Left lobe of liver (tissue), 2 donors: Measurements from ENCODE around the gene NR2F1-AS1. TPM values are rescaled to one million over a fixed set of nuclear protein-coding genes. Genes with fewer than 3 reads are reported as not detected.

Experiments used
- ATAC-seq: fragments of 200-7000 bp; cut with Tn5 transposase; one replicate; pipeline ENCODE4 v1.9.1; 2020; ENCODE audit warnings: mild to moderate bottlenecking, moderate library complexity
- DNase-seq: peaks from one replicate; pipeline ENCODE4 v3.0.0-alpha.2; 2020; ENCODE audit warnings: low spot score
- total RNA-seq: library from RNA; stranded (reverse); gene quantifications from one replicate; pipeline ENCODE4 v1.2.1, GENCODE V29; 2021
- donor health status: DM: no; HTN: no; CAD: no; lungs with moderate emphysema.
- donor health status: DM: no; HTN: yes; CAD: no.

NR2F1-AS1 gene
- total RNA-seq, 1 donor from 2014 or later, result 1.8 TPM

DNA sequence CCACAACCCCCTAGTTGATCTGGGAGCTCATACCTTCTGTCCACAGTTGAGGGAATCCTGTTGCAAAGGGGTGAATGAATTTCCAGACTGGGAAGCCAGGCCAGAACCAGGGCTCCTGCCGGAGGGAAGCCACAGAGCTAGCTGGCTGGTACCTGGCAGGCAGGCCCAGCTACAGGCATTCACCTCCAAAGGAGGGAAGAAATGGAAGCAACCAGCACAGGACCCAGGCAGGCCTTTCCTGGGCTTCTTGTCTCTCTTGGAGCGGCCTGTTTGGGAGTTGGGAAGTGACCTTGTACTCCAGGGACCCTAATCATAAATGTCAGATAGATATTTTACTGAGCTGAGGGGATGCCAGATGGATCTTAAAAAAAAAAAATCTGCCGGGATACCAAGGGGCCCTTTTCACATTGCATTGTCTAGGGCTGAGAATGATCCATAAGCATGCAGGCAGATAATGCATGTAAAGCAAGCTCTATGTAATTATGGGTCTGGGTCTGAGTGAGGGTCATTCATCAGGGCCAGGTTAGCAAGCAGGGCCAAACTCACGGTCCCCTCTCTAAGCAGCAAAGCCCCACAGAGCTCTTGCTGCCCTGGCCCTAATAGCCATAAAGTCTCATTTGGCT lies 10.4 kb upstream of the NR2F1-AS1 start:
- DNase-seq (no peak), ATAC-seq (no peak)

DNA sequence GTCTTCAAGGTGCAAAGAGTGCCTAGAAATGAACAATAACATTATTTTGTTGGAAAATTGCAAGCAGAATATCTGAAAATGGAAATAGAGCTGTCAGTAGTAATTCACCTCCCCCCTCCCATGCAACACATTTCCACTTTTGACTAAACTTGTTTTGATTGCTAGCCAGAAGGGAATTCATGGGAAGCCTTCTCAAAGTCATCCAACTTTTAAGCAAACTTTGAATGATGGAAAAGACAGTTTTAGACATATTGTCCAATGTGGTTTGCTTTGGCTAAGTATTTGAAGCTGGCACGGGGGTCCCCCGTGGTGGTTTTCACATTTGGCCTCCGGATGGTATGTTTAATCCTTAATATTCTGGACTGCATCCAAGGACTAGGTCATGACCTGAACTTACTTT lies 9.5 kb upstream of the NR2F1-AS1 start:
- ATAC-seq (no peak), DNase-seq (no peak)

DNA sequence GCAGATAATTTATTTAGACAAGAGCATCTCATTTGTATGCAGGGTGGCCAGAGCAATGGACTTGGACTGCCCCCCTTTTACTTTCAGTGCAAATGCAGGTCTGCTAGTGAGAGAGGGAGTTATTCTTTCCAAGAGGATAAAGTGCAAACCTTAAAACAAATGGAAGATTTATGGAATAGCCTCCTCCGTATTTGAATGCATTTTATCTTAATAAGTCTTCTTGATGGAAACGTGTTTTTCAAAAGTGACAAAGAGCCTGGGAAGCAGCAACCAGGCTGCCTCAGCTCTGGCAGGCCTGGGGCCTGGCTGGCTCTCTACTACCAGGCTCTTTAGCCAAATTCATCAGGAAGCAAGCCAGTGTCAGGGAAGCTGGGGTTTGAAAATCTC lies 8.8 kb upstream of the NR2F1-AS1 start:
- no peak for ATAC-seq
- DNase-seq, result no peak

DNA sequence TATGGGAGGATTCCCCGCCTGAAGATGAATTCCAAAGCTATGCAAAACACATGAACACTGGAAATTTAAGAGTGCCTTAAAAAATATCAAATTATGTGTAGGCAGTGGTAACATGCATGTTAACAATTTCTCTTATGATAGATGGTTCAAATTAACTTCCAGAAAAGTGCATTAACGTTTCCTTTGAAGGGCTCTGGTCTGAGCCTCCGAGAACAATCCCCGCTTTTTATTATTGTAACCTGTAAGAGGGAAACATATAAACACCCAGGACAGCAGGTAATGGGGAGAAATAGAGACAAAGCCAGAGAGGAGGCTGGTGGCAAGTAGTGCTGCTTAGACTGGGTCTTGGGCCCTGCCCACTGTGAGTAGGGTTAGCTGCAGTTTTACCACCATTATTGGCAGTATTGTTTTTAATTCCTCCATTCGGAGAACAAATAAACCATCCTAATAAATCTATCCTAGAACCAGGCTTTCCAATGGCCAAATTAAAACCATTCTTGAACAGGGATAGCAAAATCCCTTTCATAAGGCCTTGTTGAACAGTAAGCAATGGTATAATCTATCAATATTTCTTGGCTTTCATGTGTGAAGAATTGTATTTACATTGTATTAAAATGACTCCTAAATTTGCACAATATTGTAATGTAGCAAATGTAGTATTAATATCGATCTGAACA lies 8.3 kb upstream of the NR2F1-AS1 start:
- DNase-seq, result no peak
- no peak for ATAC-seq

DNA sequence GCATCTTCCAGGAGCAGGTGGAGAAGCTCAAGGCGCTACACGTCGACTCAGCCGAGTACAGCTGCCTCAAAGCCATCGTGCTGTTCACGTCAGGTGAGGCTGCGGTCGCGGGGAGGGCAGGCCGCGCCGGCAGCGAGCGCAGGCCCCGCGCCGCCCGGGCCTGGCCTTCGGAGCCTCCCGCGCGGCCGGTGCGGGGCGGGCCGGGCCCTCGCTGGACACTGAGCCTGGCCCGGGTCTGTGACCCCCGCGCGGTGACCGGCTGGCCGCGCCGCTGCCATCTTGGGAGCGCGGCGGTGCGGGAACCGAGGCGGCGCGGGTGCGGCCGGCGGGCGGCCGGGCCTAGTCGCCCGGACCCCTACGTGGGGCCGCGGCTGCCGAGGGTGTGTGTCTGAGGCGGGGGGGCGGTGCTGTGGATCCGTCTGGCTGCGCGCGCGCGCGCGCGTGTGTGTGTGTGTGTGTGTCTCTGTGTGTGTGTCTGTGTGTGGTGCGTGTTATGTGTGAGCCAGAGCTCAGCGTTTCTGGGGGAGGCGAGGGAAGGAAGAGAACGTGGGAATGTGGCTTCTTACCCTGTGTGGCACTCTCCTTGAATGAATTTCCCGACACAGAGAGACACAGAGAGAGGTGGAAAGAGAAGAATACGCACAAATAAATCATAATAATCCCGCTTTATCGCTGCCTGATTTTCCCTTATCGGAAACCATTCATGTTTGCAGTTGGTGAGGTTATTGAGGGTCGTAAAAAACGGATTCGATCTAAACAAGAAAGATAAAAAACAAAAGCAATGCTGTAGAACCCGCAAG lies 7.5 kb upstream of the NR2F1-AS1 start:
- DNase-seq (no peak), ATAC-seq (no peak)

DNA sequence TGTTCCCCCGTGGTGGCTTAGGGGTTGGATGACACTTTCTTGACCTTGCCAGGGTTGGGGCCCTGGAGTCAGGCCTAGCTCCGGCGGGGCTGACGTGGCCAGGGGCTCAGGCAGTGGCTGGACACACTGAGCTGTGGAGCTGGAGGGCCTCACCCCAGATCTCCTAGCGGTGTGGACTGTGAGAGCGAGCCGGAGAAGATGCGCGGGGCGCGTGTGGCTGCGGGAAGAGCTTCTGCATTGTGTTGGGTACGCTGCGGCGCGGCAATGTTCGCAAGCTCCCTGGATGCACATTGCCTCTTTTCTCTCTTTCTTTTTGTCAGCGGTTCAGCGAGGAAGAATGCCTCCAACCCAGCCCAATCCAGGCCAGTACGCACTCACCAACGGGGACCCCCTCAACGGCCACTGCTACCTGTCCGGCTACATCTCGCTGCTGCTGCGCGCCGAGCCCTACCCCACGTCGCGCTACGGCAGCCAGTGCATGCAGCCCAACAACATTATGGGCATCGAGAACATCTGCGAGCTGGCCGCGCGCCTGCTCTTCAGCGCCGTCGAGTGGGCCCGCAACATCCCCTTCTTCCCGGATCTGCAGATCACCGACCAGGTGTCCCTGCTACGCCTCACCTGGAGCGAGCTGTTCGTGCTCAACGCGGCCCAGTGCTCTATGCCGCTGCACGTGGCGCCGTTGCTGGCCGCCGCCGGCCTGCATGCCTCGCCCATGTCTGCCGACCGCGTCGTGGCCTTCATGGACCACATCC lies 6.8 kb upstream of the NR2F1-AS1 start:
- DNase-seq (no peak), ATAC-seq (no peak)

DNA sequence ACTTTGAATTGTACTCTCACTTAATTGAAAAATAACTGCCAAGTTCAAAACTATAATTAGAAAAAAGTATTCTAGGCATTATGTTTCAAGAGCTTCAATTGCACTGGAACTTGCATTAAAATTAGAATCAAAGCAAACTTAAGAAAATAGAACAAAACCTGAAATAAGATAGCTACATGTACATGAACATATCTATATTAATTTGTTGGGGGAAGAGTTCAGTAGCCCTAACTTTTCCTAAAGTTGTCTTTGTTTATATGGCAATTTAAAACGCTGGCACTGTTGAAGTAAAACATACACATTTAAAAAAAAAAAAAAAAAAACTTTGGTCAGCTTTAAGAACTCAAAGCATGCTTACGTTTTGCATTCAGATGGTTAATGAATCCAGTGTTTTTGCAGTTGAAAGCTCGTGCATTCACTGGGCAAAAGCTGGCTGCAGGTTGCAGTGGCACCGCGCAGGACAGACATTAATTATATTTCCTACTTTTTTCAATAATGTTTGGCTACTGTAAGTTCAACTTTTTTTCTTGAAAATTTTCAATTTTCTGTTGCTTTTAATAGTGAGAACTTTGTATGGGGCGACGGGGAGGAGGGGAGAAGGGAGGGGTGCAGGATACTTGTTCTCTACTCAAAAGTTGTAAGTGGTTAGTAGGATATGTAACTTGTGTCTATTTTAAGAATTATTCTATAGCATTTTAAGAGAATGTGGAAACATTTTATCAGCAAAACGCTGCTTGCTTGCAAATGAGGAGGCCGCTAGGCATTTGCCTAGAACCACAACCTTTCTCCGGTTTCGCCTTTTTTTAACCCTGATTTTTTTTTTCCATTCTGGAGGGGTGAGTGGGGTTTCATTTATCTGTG lies 5.9 kb upstream of the NR2F1-AS1 start:
- no peak for DNase-seq
- ATAC-seq, result no peak

DNA sequence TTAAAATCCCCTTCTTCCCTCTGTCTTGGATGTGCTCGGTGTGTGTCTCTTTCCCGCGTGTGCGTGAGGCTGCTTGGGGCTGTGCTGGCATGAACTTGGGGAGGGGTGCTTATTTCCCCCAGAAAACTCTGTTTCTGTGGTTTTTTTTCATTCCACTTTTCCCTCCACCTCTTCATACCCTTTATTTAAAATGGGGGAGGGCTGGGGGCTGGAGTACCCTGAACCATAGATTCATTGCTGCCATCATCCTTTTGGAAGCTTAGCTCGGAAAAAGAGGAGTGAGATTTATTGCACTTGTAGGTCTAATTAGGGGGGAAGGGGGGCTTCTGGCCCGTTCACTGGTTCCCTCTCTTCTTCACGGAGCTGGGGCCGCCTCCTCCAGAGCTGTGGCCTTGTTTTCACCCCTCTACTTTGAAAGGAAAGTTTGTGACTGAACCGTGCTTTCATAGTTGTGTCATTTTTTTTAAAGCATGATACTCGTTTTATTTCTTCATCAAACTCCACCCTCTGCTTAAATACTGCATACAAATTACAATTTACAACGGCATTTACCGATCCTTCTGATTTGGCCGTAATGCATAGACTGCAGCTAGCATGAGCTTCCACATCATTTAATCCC lies 4.9 kb upstream of the NR2F1-AS1 start:
- DNase-seq (no peak), ATAC-seq (no peak)

DNA sequence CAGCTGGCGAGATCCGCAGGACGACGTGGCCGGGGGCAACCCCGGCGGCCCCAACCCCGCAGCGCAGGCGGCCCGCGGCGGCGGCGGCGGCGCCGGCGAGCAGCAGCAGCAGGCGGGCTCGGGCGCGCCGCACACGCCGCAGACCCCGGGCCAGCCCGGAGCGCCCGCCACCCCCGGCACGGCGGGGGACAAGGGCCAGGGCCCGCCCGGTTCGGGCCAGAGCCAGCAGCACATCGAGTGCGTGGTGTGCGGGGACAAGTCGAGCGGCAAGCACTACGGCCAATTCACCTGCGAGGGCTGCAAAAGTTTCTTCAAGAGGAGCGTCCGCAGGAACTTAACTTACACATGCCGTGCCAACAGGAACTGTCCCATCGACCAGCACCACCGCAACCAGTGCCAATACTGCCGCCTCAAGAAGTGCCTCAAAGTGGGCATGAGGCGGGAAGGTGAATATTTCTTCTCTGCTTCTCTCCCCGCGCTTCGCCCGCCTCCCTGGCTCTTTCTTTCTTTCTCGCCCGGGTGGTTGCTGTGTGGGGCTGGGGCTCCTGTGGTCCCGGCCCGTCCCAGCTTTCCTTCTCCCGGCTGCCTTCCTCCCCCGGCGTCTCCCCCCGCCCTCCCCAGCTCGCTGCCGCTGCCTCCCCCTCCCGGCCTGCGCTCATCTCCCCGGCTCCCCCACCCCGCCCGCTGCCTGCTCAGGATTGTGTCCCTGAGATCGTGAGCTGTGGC lies 4.2 kb upstream of the NR2F1-AS1 start:
- ATAC-seq (no peak), DNase-seq (no peak)

DNA sequence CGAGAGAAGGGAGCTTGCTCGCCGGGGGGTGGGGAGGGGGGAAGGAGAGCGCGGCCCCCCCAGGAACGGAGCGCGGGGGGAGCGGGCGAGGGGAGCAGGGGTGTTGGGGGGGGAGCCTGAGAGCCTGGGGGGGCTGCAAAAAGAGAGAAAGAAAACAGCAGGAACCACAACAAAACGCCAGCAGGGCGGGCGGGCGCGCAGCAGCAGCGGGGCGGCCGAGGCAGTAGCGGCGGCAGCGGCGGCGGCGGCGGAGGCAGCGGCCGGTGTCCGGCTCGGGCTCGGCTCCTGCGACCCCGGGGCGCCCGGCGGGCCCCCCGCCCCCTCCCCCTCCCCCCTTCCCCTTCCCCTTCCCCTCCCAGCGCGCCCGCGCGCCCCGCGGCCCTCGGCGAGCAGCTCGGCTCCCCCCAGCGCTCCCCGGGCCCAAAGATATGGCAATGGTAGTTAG lies 3.6 kb upstream of the NR2F1-AS1 start:
- DNase-seq, result no peak

DNA sequence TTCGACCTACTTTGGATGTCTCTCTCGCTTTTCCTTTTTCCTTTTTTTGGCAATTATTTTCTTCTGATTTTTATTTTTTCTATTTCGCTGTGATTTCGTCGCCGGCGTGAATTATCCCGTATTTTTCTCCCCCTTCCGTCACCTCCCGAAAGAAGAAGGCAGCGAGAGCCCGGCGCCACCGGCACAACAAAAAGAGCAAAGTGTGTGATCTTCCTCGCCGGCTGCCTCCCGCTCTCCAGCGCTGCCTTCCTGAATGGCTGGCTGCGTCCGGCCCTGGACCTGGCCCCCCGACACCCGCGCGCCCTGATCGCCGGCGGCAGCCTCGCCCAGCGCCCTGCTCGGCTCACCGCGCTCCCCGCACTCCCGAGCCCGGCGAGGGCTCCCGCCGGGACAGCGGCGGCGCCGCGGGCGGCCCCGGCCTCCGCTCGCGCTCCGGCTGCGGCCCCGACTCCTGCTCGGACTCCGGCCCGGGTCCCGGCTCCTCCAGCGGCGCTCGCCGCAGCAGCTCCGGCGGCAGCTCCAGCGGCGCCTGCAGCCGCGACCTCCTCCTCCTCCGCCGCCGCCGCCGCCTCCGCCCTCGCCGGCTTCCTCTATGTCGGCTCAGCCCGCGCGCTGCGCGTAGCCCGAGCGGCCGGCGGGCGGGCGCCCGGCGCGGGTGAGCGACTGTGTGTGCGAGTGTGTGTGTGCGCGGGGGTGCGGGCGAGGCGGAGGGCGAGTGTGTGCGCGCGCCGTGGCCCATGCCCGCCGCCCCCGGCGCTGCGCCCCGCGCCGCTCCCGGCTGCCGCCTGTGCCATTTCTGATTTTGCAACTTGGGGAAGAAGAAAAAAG lies 3.0 kb upstream of the NR2F1-AS1 start:
- ATAC-seq, result peak; percentile 25
- DNase-seq, result no peak

More for the DNA sequence above, 3.6 kb upstream of the NR2F1-AS1 start:
- ATAC-seq, result no peak

DNA sequence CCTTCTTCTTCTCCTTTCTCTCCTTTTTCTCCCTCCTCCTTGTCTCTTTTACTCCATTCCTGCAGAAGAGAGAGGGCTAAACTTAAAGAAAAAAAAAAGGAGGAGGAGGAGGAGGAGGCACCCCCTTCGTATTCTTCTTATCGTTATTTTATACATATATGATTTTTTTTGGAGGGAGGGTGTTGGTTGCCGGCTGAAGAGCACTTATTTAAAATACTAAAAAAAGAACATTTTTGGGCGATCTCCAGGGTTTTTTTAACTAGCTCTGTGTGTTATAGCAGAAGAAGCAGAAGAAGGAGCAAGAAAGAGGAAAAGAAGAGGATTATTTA lies 2.4 kb upstream of the NR2F1-AS1 start:
- no peak for DNase-seq
- ATAC-seq, result no peak

DNA sequence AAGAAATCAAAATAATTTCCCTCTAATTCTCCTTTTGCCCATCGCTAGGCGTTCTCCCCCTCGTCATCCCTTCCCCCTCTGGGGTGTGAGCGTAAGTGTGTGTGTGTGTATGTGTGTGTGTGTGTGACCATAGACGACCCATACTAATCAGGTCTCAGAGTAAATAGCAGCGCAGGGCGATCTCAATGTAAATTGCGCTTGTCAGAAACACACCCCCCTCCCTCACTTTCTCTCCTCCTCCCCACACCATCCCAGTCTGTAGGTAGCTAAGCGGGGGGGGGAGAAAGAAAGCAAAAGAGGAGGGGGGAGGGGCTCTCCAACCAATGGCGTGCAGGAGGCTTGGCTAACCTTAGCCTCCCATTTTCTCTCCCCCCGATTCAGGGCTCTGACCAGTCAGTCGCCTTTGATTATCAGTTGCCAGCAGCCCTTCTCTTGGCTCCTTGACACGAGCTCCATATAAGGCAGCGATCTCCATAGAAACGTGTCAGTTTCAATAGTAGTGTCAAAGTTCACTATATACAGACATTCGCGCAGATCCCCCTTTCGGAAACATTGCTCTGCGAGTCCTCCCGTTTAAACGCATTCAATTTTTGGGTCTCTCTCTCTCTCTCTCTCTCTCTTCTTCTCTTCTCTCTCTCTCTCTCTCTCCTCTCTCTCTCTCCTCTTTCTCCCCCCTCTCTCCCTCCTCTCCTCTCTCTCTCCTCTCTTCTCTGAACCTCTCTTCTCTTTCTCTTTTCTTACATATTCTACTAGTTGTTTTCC lies 1.8 kb upstream of the NR2F1-AS1 start, which contains the start of gene NR2F1:
Gene NR2F1, plus strand, starts transcription at position 546 of the 762 bp plus-strand sequence. CDS start 1,802 bp downstream, outside the sequence.
- peak; percentile 63 for DNase-seq
- ATAC-seq, result peak; percentile 21

DNA sequence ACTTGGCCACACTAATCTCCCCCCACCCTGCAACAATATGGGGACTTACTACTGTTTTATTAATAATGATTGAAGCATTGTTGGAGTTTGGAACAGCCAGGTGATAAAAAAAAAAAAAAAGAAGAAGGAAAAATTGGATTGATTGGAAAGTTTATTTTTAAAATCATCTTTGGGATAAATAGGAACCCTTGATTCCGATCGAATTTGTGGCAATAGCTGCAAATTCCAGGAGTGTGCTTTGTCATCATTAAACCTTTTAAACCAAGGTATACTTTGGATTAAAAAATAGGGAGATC lies 1.1 kb upstream of the NR2F1-AS1 start:
- no peak for ATAC-seq
- no peak for DNase-seq

DNA sequence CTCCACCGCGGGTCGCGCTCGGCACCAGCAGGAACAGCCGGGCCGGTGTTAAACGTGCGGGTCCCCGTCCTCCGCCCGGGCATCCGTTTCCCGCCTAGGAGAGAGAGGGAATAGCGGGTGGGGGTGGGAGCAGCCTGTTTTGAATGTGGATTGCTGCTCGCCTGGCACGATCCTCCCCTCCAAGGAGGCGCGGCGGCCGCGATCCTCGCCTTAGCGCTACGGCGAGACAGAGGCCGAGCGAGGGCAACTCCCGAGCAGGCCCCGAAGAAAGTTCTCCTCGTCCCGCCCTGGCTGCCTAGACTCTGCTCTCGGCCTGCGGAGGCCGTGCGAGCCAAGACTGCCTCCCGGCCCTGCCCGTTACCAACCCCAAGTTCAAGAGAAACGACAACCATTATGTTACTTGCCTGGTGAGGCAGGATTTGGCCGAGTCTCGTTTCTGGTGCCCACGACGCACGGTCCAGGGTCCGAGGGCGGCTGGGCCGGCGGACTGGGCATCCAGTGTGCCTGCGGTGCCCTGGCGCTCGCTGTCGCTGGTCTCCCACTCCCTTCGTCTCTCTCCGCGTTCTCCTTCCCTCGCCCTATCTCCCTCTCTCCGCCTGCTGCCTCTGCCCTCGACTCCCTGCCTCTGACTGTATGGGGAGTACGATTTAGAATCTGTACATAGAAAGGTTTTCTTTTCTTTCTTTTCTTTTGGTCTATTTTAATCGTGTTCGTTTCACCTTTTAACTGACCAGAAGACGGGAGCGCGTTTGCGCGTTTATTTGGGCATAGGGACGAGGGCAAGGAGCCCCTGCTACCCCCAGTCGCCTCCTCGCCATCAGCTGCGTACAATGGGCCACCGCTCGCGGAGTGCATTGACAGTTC lies 724 bp downstream of the NR2F1-AS1 start:
- ATAC-seq, result peak; percentile 21
- no peak for DNase-seq

DNA sequence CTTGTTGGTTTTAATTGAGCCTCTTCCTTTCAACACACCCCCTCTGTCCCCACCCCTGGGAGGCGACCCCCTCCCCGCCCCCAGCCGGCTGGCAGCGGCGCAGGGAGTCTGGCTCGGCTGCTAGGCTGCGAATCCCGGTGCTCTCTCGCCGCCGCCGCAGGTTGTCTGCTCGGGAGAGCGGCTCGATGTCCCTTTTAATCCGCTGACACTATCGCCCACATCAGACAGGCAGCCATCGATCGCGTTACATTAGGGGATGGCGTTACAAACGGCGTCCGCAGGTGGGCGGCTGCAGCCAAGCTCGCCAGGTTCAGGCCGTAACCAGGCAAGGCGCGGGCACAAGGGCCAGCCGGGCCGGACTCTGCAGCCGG lies 1.3 kb downstream of the NR2F1-AS1 start:
- DNase-seq (no peak), ATAC-seq (peak; percentile 38)
